HFFc6 (cell line): ENCODE data around the gene STYK1. TPM values are rescaled to one million over a fixed set of nuclear protein-coding genes. Genes with fewer than 3 reads are reported as not detected.
A peak's percentile ranks its signal among the peaks of the same experiment; 100 is the strongest.

Experiments used
- DNase-seq: peaks from one replicate; pipeline ENCODE4 v3.0.0-alpha.2; 2018
- H3K27ac Mint-ChIP-seq: 2 replicates; pipeline ENCODE4 v1.8.0; 2020; ENCODE audit warnings: mild to moderate bottlenecking, mixed read lengths
- H3K27me3 Mint-ChIP-seq: 2 replicates; pipeline ENCODE4 v1.8.0; 2021; ENCODE audit warnings: mild to moderate bottlenecking, moderate library complexity, mixed read lengths; ENCODE audit not compliant: insufficient read depth
- H3K36me3 Mint-ChIP-seq: 2 replicates; pipeline ENCODE4 v1.8.0; 2021; ENCODE audit warnings: low read depth, mixed read lengths
- H3K4me1 Mint-ChIP-seq: 2 replicates; pipeline ENCODE4 v1.8.0; 2020; ENCODE audit warnings: low read depth, mixed read lengths
- H3K4me3 Mint-ChIP-seq: 2 replicates; pipeline ENCODE4 v1.8.0; 2020; ENCODE audit warnings: mild to moderate bottlenecking, moderate library complexity, mixed read lengths
- H3K9me3 Mint-ChIP-seq: 2 replicates; pipeline ENCODE4 v1.8.0; 2020; ENCODE audit warnings: mild to moderate bottlenecking, mixed read lengths
- CTCF ChIP-seq: fragments of 200-600 bp; sonication (generic); IDR thresholded peaks from 2 replicates; pipeline ENCODE4 v1.5.0; 2021; ENCODE audit warnings: antibody characterized with exemption, mild to moderate bottlenecking
- total RNA-seq, 6 experiments: library from RNA; stranded (reverse); fragmentation: NEBNext Ultra II Directional; extraction: Animal tissue kit (Norgen Biotek cat#: 25700); gene quantifications; 2 replicates in 1 of 6; 3 replicates in 5 of 6; pipeline ENCODE4 v1.2.3, GENCODE V29; 2021

The STYK1 gene
- total RNA-seq, 6 experiments from 2014 or later = 1.1 to 3.0 (median 1.8) TPM

- no peak for DNase-seq
- Mint-ChIP-seq H3K4me3 (no peak overlapping the region), H3K9me3 (no peaks in the 10 kb centered on the region), H3K36me3 (no peaks in the 10 kb centered on the region), H3K4me1 (no peaks in the 10 kb centered on the region), H3K27ac (no peak overlapping the region), H3K27me3 (peaks cover 2% of the 10 kb centered on the region; the same call in 1 of the 2 replicates)
- TF ChIP-seq CTCF = no peak
These were observed 15.3 kb upstream of the STYK1 start for GRCh38 chr12:10689146-10689545.

GRCh38 chr12:10688042-10688441, 14.2 kb upstream of the STYK1 start:
- Mint-ChIP-seq H3K36me3 (no peaks in the 10 kb centered on the region), H3K27me3 (peaks cover 2% of the 10 kb centered on the region; the same call in 1 of the 2 replicates), H3K4me3 (no peak overlapping the region), H3K27ac (no peak overlapping the region), H3K4me1 (no peaks in the 10 kb centered on the region), H3K9me3 (no peaks in the 10 kb centered on the region)
- TF ChIP-seq CTCF = no peak
- no peak for DNase-seq

GRCh38 chr12:10672231-10672868, 1.5 kb downstream of the STYK1 start:
- TF ChIP-seq CTCF = no peak
- H3K36me3 Mint-ChIP-seq = no peaks in the 10 kb centered on the region; the same call in 1 of the 2 replicates
- no peak for DNase-seq
- H3K27ac Mint-ChIP-seq = no peak overlapping the region
- H3K4me1 Mint-ChIP-seq = peaks cover 70% of the 10 kb centered on the region
- no peaks in the 10 kb centered on the region for H3K27me3 Mint-ChIP-seq
- no peaks in the 10 kb centered on the region for H3K9me3 Mint-ChIP-seq
- peak overlapping the region; percentile 64 for H3K4me3 Mint-ChIP-seq

- Mint-ChIP-seq H3K4me3 (no peak overlapping the region), H3K27ac (no peak overlapping the region), H3K4me1 (peaks cover 48% of the 10 kb centered on the region), H3K36me3 (no peaks in the 10 kb centered on the region; the same call in 1 of the 2 replicates), H3K9me3 (no peaks in the 10 kb centered on the region), H3K27me3 (no peaks in the 10 kb centered on the region)
- no peak for DNase-seq
- TF ChIP-seq CTCF = no peak
These were observed 4.3 kb downstream of the STYK1 start for GRCh38 chr12:10669533-10669932.

GRCh38 chr12:10668526-10668925, 5.3 kb downstream of the STYK1 start:
- no peak for DNase-seq
- H3K27me3 Mint-ChIP-seq = no peaks in the 10 kb centered on the region
- H3K27ac Mint-ChIP-seq = no peak overlapping the region
- H3K36me3 Mint-ChIP-seq = peaks cover 3% of the 10 kb centered on the region; the same call in 1 of the 2 replicates
- peak overlapping the region; percentile 62; the same call in 1 of the 2 replicates for H3K4me3 Mint-ChIP-seq
- H3K9me3 Mint-ChIP-seq = no peaks in the 10 kb centered on the region
- peaks cover 41% of the 10 kb centered on the region for H3K4me1 Mint-ChIP-seq
- TF ChIP-seq CTCF = no peak
